Stimulated activated CD4-positive, alpha-beta T cell treated with anti-CD3 and anti-CD28 coated beads, Interleukin-2, amount 100 ng/mL, for 48 hours (primary cell): Measurements from ENCODE around the gene GDPD3.

Experiments used
- DNase-seq, 2 donors: peaks; one replicate each; pipeline ENCODE4 v3.0.0-alpha.2; 2020

The GDPD3 gene

GRCh38 chr16:30094541-30095165 lies 18.7 kb downstream of the GDPD3 start:
- DNase-seq: no peak

GRCh38 chr16:30092373-30093010 lies 20.8 kb downstream of the GDPD3 start:
- DNase-seq: peak; percentile 64 to 71

GRCh38 chr16:30091474-30092372 lies 21.6 kb downstream of the GDPD3 start, which contains the start of gene TBX6:
Gene TBX6 (minus strand): TSS chr16:30091924. CDS start chr16:30091193, 731 bp downstream.
- DNase-seq: peak; percentile 91 to 96

GRCh38 chr16:30090610-30091331 lies 22.6 kb downstream of the GDPD3 start:
- no peak for DNase-seq

GRCh38 chr16:30088832-30089624 lies 24.3 kb downstream of the GDPD3 start:
- DNase-seq: no peak

GRCh38 chr16:30088237-30088831 lies 25.0 kb downstream of the GDPD3 start:
- DNase-seq: no peak

GRCh38 chr16:30087181-30087898 lies 26.0 kb downstream of the GDPD3 start:
- DNase-seq: no peak

GRCh38 chr16:30086291-30087140 lies 26.8 kb downstream of the GDPD3 start:
- no peak for DNase-seq

GRCh38 chr16:30085820-30086219 lies 27.5 kb downstream of the GDPD3 start:
- no peak for DNase-seq

GRCh38 chr16:30085247-30085646 lies 28.1 kb downstream of the GDPD3 start:
- DNase-seq: no peak

- no peak for DNase-seq
Measured at GRCh38 chr16:30084816-30085159, 28.5 kb downstream of the GDPD3 start.

- DNase-seq: no peak
Measured at GRCh38 chr16:30084096-30084815, 29.1 kb downstream of the GDPD3 start.

GRCh38 chr16:30083216-30084055 lies 29.9 kb downstream of the GDPD3 start:
- DNase-seq: no peak

GRCh38 chr16:30082545-30083090 lies 30.7 kb downstream of the GDPD3 start:
- no peak for DNase-seq

- DNase-seq: no peak
Measured at GRCh38 chr16:30079480-30079879, 33.9 kb downstream of the GDPD3 start.

- no peak for DNase-seq
Measured at GRCh38 chr16:30078744-30079143, 34.6 kb downstream of the GDPD3 start.

- no peak for DNase-seq
Measured at GRCh38 chr16:30077656-30078055, 35.7 kb downstream of the GDPD3 start.

GRCh38 chr16:30076276-30076791 lies 37.0 kb downstream of the GDPD3 start:
- no peak for DNase-seq
